Mesenchymal stem cell (in vitro differentiated cells and primary cell): ENCODE measurements around the gene DAB2.
A peak's percentile ranks its signal among the peaks of the same experiment; 100 is the strongest.

Experiments
- DNase-seq: peaks from one replicate; pipeline ENCODE4 v3.0.0-alpha.2; 2013
- H2AFZ ChIP-seq: one replicate; pipeline ENCODE4 v1.6.1; 2013; ENCODE audit warnings: low read depth, mild to moderate bottlenecking, control low read depth, inconsistent platforms, low read length, moderate library complexity
- H2AK5ac ChIP-seq: 2 replicates; pipeline ENCODE4 v1.6.1; 2013; ENCODE audit warnings: low read length, moderate library complexity, mild to moderate bottlenecking, inconsistent platforms; ENCODE audit not compliant: severe bottlenecking
- H2BK120ac ChIP-seq: one replicate; pipeline ENCODE4 v1.6.1; 2013; ENCODE audit warnings: low read depth, mild to moderate bottlenecking, inconsistent platforms, low read length, moderate library complexity
- H2BK12ac ChIP-seq, 2 experiments: one replicate each; pipeline ENCODE4 v1.6.1; 2013; ENCODE audit warnings: inconsistent platforms in 2 of 2, low read length in 2 of 2, mild to moderate bottlenecking in 2 of 2, moderate library complexity in 2 of 2, control low read depth in 1 of 2
- H2BK15ac ChIP-seq: one replicate; pipeline ENCODE4 v1.6.1; 2013; ENCODE audit warnings: mild to moderate bottlenecking, low read depth, inconsistent platforms; ENCODE audit not compliant: poor library complexity, severe bottlenecking
- H2BK5ac ChIP-seq: 2 replicates; pipeline ENCODE4 v1.6.1; 2013; ENCODE audit warnings: low read depth, mild to moderate bottlenecking, low read length, control low read depth, inconsistent platforms; ENCODE audit not compliant: poor library complexity, severe bottlenecking
- H3K14ac ChIP-seq, 2 experiments: one replicate each; pipeline ENCODE4 v1.6.1; 2013; ENCODE audit warnings: inconsistent platforms in 2 of 2, low read length in 2 of 2, control low read depth in 1 of 2, mild to moderate bottlenecking in 1 of 2, moderate library complexity in 1 of 2
- H3K18ac ChIP-seq, 2 experiments: one replicate each; pipeline ENCODE4 v1.6.1; 2013; ENCODE audit warnings: inconsistent platforms in 2 of 2, low read length in 2 of 2, control low read depth in 1 of 2, low read depth in 1 of 2, mild to moderate bottlenecking in 1 of 2
- H3K23ac ChIP-seq, 2 experiments: one replicate each; pipeline ENCODE4 v1.6.1; 2013; ENCODE audit warnings: inconsistent platforms in 2 of 2, low read length in 2 of 2, mild to moderate bottlenecking in 2 of 2, moderate library complexity in 2 of 2, control low read depth in 1 of 2
- H3K27ac ChIP-seq: 2 replicates; pipeline ENCODE4 v1.5.1; 2013; ENCODE audit warnings: mild to moderate bottlenecking, moderate library complexity, low read length, control low read depth, inconsistent platforms; ENCODE audit not compliant: poor library complexity, severe bottlenecking
- H3K27me3 ChIP-seq, 2 experiments: 2 replicates each; pipeline versions ENCODE4 v1.6.1 to v1.7.0; 2013; ENCODE audit warnings: low read length in 2 of 2, mild to moderate bottlenecking in 2 of 2, moderate library complexity in 2 of 2, control low read depth in 1 of 2, inconsistent platforms in 1 of 2; ENCODE audit not compliant: control insufficient read depth in 1 of 2, insufficient read depth in 1 of 2
- H3K36me3 ChIP-seq, 2 experiments: 2 replicates each; pipeline versions ENCODE4 v1.6.1 to v1.7.0; 2013; ENCODE audit warnings: low read length in 2 of 2, control low read depth in 1 of 2, inconsistent platforms in 1 of 2, low read depth in 1 of 2, mild to moderate bottlenecking in 1 of 2; ENCODE audit not compliant: insufficient read depth in 2 of 2, control insufficient read depth in 1 of 2
- H3K4ac ChIP-seq, 2 experiments: one replicate each; pipeline ENCODE4 v1.6.1; 2013; ENCODE audit warnings: inconsistent platforms in 2 of 2, low read length in 2 of 2, mild to moderate bottlenecking in 2 of 2, moderate library complexity in 2 of 2, control low read depth in 1 of 2, low read depth in 1 of 2
- H3K4me1 ChIP-seq: 2 replicates; pipeline ENCODE4 v1.6.1; 2013; ENCODE audit warnings: low read depth, low read length, control low read depth; ENCODE audit not compliant: control insufficient read depth, insufficient read depth
- H3K4me2 ChIP-seq: 2 replicates; pipeline ENCODE4 v1.6.1; 2013; ENCODE audit warnings: low read length, mild to moderate bottlenecking, inconsistent platforms; ENCODE audit not compliant: poor library complexity, severe bottlenecking
- H3K4me3 ChIP-seq, 2 experiments: 2 replicates each; pipeline versions ENCODE4 v1.5.1 to v1.7.0; 2013; ENCODE audit warnings: low read length in 2 of 2, mild to moderate bottlenecking in 2 of 2, control low read depth in 1 of 2, low read depth in 1 of 2; ENCODE audit not compliant: insufficient read depth in 1 of 2
- H3K79me1 ChIP-seq: replicated peaks from 2 replicates; pipeline ENCODE4 v1.6.1; 2013; ENCODE audit warnings: mild to moderate bottlenecking, control low read depth, low read length, inconsistent platforms; ENCODE audit not compliant: poor library complexity, severe bottlenecking
- H3K9ac ChIP-seq: 2 replicates; pipeline ENCODE4 v1.7.0; 2013; ENCODE audit warnings: mild to moderate bottlenecking, low read length, moderate library complexity
- H3K9me3 ChIP-seq: 2 replicates; pipeline ENCODE4 v1.7.0; 2013; ENCODE audit warnings: mild to moderate bottlenecking, low read length; ENCODE audit not compliant: control insufficient read depth
- H4K8ac ChIP-seq: one replicate; pipeline ENCODE4 v1.6.1; 2013; ENCODE audit warnings: inconsistent platforms, mild to moderate bottlenecking, low read length, moderate library complexity
- H4K91ac ChIP-seq: one replicate; pipeline ENCODE4 v1.6.1; 2013; ENCODE audit warnings: mild to moderate bottlenecking, low read length, inconsistent platforms
- WGBS: methylation state at CpG from one replicate; pipeline ENCODE4 v1.1.7; 2013; ENCODE audit warnings: mixed read lengths; 5-methylcytosine and 5-hydroxymethylcytosine counted together

The DAB2 gene

GRCh38 chr5:39373791-39374190, 51.0 kb downstream of the DAB2 start:
- Histone ChIP-seq H3K4ac (no peak overlapping the region), H3K18ac (no peak overlapping the region), H3K79me1 (peaks cover 3% of the 10 kb centered on the region), H3K4me1 (no peaks in the 10 kb centered on the region), H2BK120ac (no peak overlapping the region), H2BK5ac (no peak overlapping the region), H3K36me3 (peaks cover 26 to 97% of the 10 kb centered on the region in 2 experiments), H3K9me3 (no peaks in the 10 kb centered on the region), H2BK15ac (no peak overlapping the region), H2AFZ (no peak overlapping the region), H3K27me3 (no peaks in the 10 kb centered on the region), H2AK5ac (no peak overlapping the region), H2BK12ac (no peak overlapping the region), H3K27ac (no peak overlapping the region), H3K9ac (peak overlapping the region; percentile 15), H3K23ac (no peak overlapping the region), H3K4me3 (no peak overlapping the region), H3K4me2 (no peak overlapping the region), H4K91ac (no peak overlapping the region), H4K8ac (no peak overlapping the region), H3K14ac (no peak overlapping the region)
- no peak for DNase-seq
- no CpG with 5 or more reads among the region's 2 CpGs for WGBS

GRCh38 chr5:39371367-39371635, 53.5 kb downstream of the DAB2 start:
- H4K91ac ChIP-seq, result no peak overlapping the region
- no peak overlapping the region for H3K4me2 ChIP-seq
- H3K9me3 ChIP-seq, result no peaks in the 10 kb centered on the region
- H2AK5ac ChIP-seq, result no peak overlapping the region
- no peak overlapping the region for H3K14ac ChIP-seq
- H2BK120ac ChIP-seq, result no peak overlapping the region
- H3K27me3 ChIP-seq, result no peaks in the 10 kb centered on the region
- no peak overlapping the region for H4K8ac ChIP-seq
- H3K18ac ChIP-seq, result no peak overlapping the region
- H3K4me1 ChIP-seq, result no peaks in the 10 kb centered on the region
- 100% methylated on average over 3 of the region's 3 CpGs for WGBS
- H2BK15ac ChIP-seq, result no peak overlapping the region
- DNase-seq, result no peak
- H2BK12ac ChIP-seq, result no peak overlapping the region
- H2AFZ ChIP-seq, result no peak overlapping the region
- no peak overlapping the region for H3K23ac ChIP-seq
- no peak overlapping the region for H2BK5ac ChIP-seq
- H3K79me1 ChIP-seq, result peaks cover 1% of the 10 kb centered on the region
- no peak overlapping the region for H3K4ac ChIP-seq
- H3K27ac ChIP-seq, result no peak overlapping the region
- peak overlapping the region; percentile 12 for H3K9ac ChIP-seq
- H3K4me3 ChIP-seq, result no peak overlapping the region
- peaks cover 11 to 72% of the 10 kb centered on the region in 2 experiments for H3K36me3 ChIP-seq

GRCh38 chr5:39370555-39371366, 54.0 kb downstream of the DAB2 start:
- no peaks in the 10 kb centered on the region for H3K9me3 ChIP-seq
- DNase-seq, result no peak

GRCh38 chr5:39369123-39369815, 55.5 kb downstream of the DAB2 start:
- no peak overlapping the region for H2BK120ac ChIP-seq
- peaks cover 6 to 52% of the 10 kb centered on the region in 2 experiments for H3K36me3 ChIP-seq
- H2BK5ac ChIP-seq, result no peak overlapping the region
- no peak overlapping the region for H3K4ac ChIP-seq
- H4K91ac ChIP-seq, result no peak overlapping the region
- H3K14ac ChIP-seq, result no peak overlapping the region
- no peaks in the 10 kb centered on the region for H3K9me3 ChIP-seq
- no peak overlapping the region for H2AK5ac ChIP-seq
- no peak overlapping the region for H4K8ac ChIP-seq
- H3K27ac ChIP-seq, result no peak overlapping the region
- no peak overlapping the region for H3K18ac ChIP-seq
- no peaks in the 10 kb centered on the region for H3K79me1 ChIP-seq
- H3K9ac ChIP-seq, result peak overlapping the region; percentile 20
- no peaks in the 10 kb centered on the region for H3K27me3 ChIP-seq
- no peaks in the 10 kb centered on the region for H3K4me1 ChIP-seq
- H2AFZ ChIP-seq, result no peak overlapping the region
- WGBS, result 97% methylated on average over 4 of the region's 5 CpGs
- DNase-seq, result no peak
- no peak overlapping the region for H2BK12ac ChIP-seq
- H2BK15ac ChIP-seq, result no peak overlapping the region
- no peak overlapping the region for H3K4me3 ChIP-seq
- no peak overlapping the region for H3K23ac ChIP-seq
- H3K4me2 ChIP-seq, result no peak overlapping the region

More at GRCh38 chr5:39370555-39371366, 54.0 kb downstream of the DAB2 start:
- Histone ChIP-seq H2BK5ac (no peak overlapping the region), H3K4me1 (no peaks in the 10 kb centered on the region), H2AFZ (no peak overlapping the region), H3K14ac (no peak overlapping the region), H3K79me1 (no peaks in the 10 kb centered on the region), H2BK12ac (no peak overlapping the region), H3K18ac (no peak overlapping the region), H2BK15ac (no peak overlapping the region), H3K4ac (no peak overlapping the region), H2BK120ac (no peak overlapping the region), H4K91ac (no peak overlapping the region), H2AK5ac (no peak overlapping the region), H3K36me3 (peaks cover 10 to 67% of the 10 kb centered on the region in 2 experiments), H3K27me3 (no peaks in the 10 kb centered on the region), H3K4me2 (no peak overlapping the region), H3K9ac (peak overlapping the region; percentile 12), H3K27ac (no peak overlapping the region), H4K8ac (no peak overlapping the region), H3K4me3 (no peak overlapping the region), H3K23ac (no peak overlapping the region)
- 92% methylated on average over 9 of the region's 10 CpGs for WGBS
